Right lobe of liver (tissue), 4 donors: ENCODE results near the gene LDLRAD4.

Experiments
- POLR2A ChIP-seq: fragments of 450-650 bp; IDR thresholded peaks from one replicate; pipeline ENCODE4 v1.6.1; 2017; ENCODE audit warnings: antibody characterized with exemption, mild to moderate bottlenecking
- TF ChIP-seq, protein P1 (sequence below), 4 donors: fragments of 200-600 bp in 3 of 4; fragments of 450-650 bp in 1 of 4; IDR thresholded peaks; one replicate each; pipeline versions ENCODE4 v1.5.1 to v1.8.0; 2016 to 2022; ENCODE audit warnings: antibody characterized with exemption in 4 of 4, mild to moderate bottlenecking in 2 of 4
- donor health status: DM: no; HTN: no; CAD: no.
- donor health status: DM: no; HTN: no; CAD: no.
- donor health status: DM: no; HTN: yes; CAD: no.

DNA sequence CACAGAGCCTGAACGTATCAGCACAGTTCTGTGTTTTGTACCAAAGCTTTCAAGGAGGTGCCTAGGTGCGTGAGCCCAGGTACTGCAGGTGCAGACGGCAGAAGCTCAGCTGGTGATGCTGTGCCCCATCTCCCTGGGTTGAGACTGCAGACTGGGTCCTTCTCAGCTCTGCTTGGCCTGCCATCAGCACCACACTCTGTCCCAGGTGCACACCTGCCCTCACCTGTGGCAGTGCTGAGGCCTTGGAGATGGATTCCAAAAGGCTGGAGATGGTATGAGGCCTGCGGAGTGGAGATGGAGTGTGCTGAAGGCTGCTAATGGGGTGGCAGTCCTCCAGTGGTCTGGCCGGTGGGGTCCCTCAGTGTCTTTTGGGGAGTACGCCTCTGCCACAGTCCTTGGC lies 9.3 kb downstream of the LDLRAD4 start:
- TF ChIP-seq, protein P1, sequence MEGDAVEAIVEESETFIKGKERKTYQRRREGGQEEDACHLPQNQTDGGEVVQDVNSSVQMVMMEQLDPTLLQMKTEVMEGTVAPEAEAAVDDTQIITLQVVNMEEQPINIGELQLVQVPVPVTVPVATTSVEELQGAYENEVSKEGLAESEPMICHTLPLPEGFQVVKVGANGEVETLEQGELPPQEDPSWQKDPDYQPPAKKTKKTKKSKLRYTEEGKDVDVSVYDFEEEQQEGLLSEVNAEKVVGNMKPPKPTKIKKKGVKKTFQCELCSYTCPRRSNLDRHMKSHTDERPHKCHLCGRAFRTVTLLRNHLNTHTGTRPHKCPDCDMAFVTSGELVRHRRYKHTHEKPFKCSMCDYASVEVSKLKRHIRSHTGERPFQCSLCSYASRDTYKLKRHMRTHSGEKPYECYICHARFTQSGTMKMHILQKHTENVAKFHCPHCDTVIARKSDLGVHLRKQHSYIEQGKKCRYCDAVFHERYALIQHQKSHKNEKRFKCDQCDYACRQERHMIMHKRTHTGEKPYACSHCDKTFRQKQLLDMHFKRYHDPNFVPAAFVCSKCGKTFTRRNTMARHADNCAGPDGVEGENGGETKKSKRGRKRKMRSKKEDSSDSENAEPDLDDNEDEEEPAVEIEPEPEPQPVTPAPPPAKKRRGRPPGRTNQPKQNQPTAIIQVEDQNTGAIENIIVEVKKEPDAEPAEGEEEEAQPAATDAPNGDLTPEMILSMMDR (IDR thresholded peaks at IDR 0.05): no peak
- no peak for TF ChIP-seq POLR2A
